Stimulated activated CD4-positive, alpha-beta T cell treated with anti-CD3 and anti-CD28 coated beads, Interleukin-2, amount 100 ng/mL, for 4 hours (primary cell): Measurements from ENCODE around the gene NR2F1.
"Not testable (repeated sequence)": the region's sequence is repeated elsewhere in the genome, so short reads cannot be mapped to it uniquely, and the experiment has no call there.

Experiments
- DNase-seq: peaks from one replicate; pipeline ENCODE4 v3.0.0-alpha.2; 2020; ENCODE audit warnings: low read depth

The NR2F1 gene

GRCh38 chr5:93582677-93583438 is at the start of gene NR2F1:
TSS of gene NR2F1 (plus strand) at chr5:93583222. CDS start at chr5:93585024, 1,802 bp downstream.
- no peak for DNase-seq

- no peak for DNase-seq
These were observed 37.1 kb upstream of the NR2F1 start for GRCh38 chr5:93545872-93546271.

GRCh38 chr5:93549594-93549993 is 33.4 kb upstream of the NR2F1 start:
- DNase-seq, result not testable (repeated sequence)

GRCh38 chr5:93557021-93557604 is 25.9 kb upstream of the NR2F1 start:
- DNase-seq, result no peak

- no peak for DNase-seq
These were observed 16.9 kb upstream of the NR2F1 start for GRCh38 chr5:93566091-93566490.

- DNase-seq, result no peak
These were observed 15.6 kb upstream of the NR2F1 start for GRCh38 chr5:93567424-93567823.

GRCh38 chr5:93569300-93570160 is 13.5 kb upstream of the NR2F1 start:
- no peak for DNase-seq

- no peak for DNase-seq
These were observed 12.5 kb upstream of the NR2F1 start for GRCh38 chr5:93570294-93571113.

GRCh38 chr5:93571114-93571949 is 11.7 kb upstream of the NR2F1 start:
- DNase-seq, result no peak

GRCh38 chr5:93572101-93572607 is 10.9 kb upstream of the NR2F1 start:
- no peak for DNase-seq

GRCh38 chr5:93572608-93573353 is 10.2 kb upstream of the NR2F1 start:
- DNase-seq, result no peak

GRCh38 chr5:93573354-93574351 is 9.4 kb upstream of the NR2F1 start:
- DNase-seq, result no peak

GRCh38 chr5:93574491-93575305 is 8.3 kb upstream of the NR2F1 start:
- DNase-seq, result no peak

GRCh38 chr5:93575461-93576414 is 7.3 kb upstream of the NR2F1 start:
- no peak for DNase-seq

- no peak for DNase-seq
These were observed 5.8 kb upstream of the NR2F1 start for GRCh38 chr5:93576994-93577853.
